HCT116 (cell line): Measurements from ENCODE around the gene SNAP29. TPM values are rescaled to one million over a fixed set of nuclear protein-coding genes. Genes with fewer than 3 reads are reported as not detected.

Source experiments
- ATAC-seq: fragments of 200-7000 bp; cut with Tn5 transposase; 2 replicates; pipeline ENCODE4 v1.9.1; 2020; ENCODE audit warnings: mild to moderate bottlenecking, moderate library complexity
- BruUV-seq: library from RNA; stranded (reverse); fragments of 400-500 nt; replicated peaks from 2 replicates; lab custom pipeline; 2021; lab: Mats Ljungman, UMichigan
- CTCF ChIA-PET: fragments of 300-600 bp; sonication (Branson Sonifier 250); formaldehyde crosslinking; loops from one replicate; lab custom pipeline; 2021; ENCODE audit warnings: antibody characterized with exemption; lab: Charles Lee
- POLR2A ChIA-PET: fragments of 300-600, 350-600 bp; sonication (Branson Sonifier 250); formaldehyde crosslinking; loops from one replicate; lab custom pipeline; 2021; ENCODE audit warnings: antibody characterized with exemption; lab: Charles Lee
- RAD21 ChIA-PET, 2 experiments: fragments of 300-600 bp; sonication (Branson Sonifier 250); formaldehyde crosslinking; loops; one replicate each; lab custom pipeline; 2023; ENCODE audit warnings: low total read pairs in 2 of 2; ENCODE audit not compliant: uncharacterized antibody in 2 of 2, unreplicated experiment in 2 of 2, low non-redundant PET in 1 of 2; lab: Charles Lee
- DNase-seq: peaks from one replicate; pipeline ENCODE4 v3.0.0-alpha.2; 2010; ENCODE audit warnings: low read depth, low spot score
- H2AFZ ChIP-seq: fragments of 200-600 bp; shearing (Covaris generic), sonication (generic); 2 replicates; pipeline ENCODE4 v1.6.1; 2017; ENCODE audit warnings: low read depth, mixed run types, mixed read lengths, antibody characterized with exemption, low read length; ENCODE audit not compliant: poor library complexity, severe bottlenecking
- H3K27ac ChIP-seq: 2 replicates; pipeline ENCODE4 v1.5.1; 2012; ENCODE audit warnings: low read depth, low read length
- H3K27me3 ChIP-seq: fragments of 200-600 bp; sonication (generic); 2 replicates; pipeline ENCODE4 v1.6.1; 2016; ENCODE audit warnings: mixed run types, low read length, mixed read lengths; ENCODE audit not compliant: insufficient read depth
- H3K36me3 ChIP-seq, 2 experiments: fragments of 200-500 bp in 1 of 2; fragments of 200-600 bp in 1 of 2; sonication (Bioruptor generic) in 1 of 2; sonication (generic) in 1 of 2; 2 replicates each; pipeline versions ENCODE4 v1.5.1 to v1.6.1; 2014 to 2016; ENCODE audit warnings: low read length in 2 of 2, inconsistent platforms in 1 of 2, mixed read lengths in 1 of 2, mixed run types in 1 of 2; ENCODE audit not compliant: insufficient read depth in 2 of 2, control insufficient read depth in 1 of 2
- H3K4me1 ChIP-seq, 2 experiments: fragments of 200-600 bp in 1 of 2; sonication (generic) in 1 of 2; 2 replicates each; pipeline versions ENCODE4 v1.5.1 to v1.6.1; 2012 to 2017; ENCODE audit warnings: low read length in 2 of 2, inconsistent platforms in 1 of 2, mild to moderate bottlenecking in 1 of 2, mixed read lengths in 1 of 2, mixed run types in 1 of 2, moderate library complexity in 1 of 2; ENCODE audit not compliant: insufficient read depth in 2 of 2, control insufficient read depth in 1 of 2
- H3K4me2 ChIP-seq: fragments of 200-600 bp; sonication (generic); 2 replicates; pipeline ENCODE4 v1.6.1; 2017; ENCODE audit warnings: mixed run types, low read length, mixed read lengths
- H3K4me3 ChIP-seq, 2 experiments: fragments of 200-600 bp in 1 of 2; sonication (generic) in 1 of 2; replicated peaks in 1 of 2; 2 replicates each; pipeline ENCODE4 v1.5.1; 2011 to 2016; ENCODE audit warnings: low read length in 2 of 2, control low read depth in 1 of 2, low read depth in 1 of 2, mild to moderate bottlenecking in 1 of 2, mixed read lengths in 1 of 2, mixed run types in 1 of 2
- H3K79me2 ChIP-seq: fragments of 200-600 bp; sonication (generic); 2 replicates; pipeline ENCODE4 v1.6.1; 2017; ENCODE audit warnings: mild to moderate bottlenecking, mixed run types, low read length, moderate library complexity, mixed read lengths; ENCODE audit not compliant: insufficient read depth
- H3K9ac ChIP-seq: fragments of 200-600 bp; sonication (generic); 2 replicates; pipeline ENCODE4 v1.6.1; 2016; ENCODE audit warnings: low read length, mixed read lengths
- H3K9me2 ChIP-seq: fragments of 200-600 bp; sonication (generic), shearing (Covaris generic); 2 replicates; pipeline ENCODE4 v1.6.1; 2017; ENCODE audit warnings: mixed run types, mild to moderate bottlenecking, moderate library complexity; ENCODE audit not compliant: insufficient read depth
- H3K9me3 ChIP-seq, 2 experiments: fragments of 200-500 bp in 1 of 2; fragments of 200-600 bp in 1 of 2; sonication (Bioruptor generic) in 1 of 2; sonication (generic) in 1 of 2; 2 replicates each; pipeline ENCODE4 v1.6.1; 2014 to 2017; ENCODE audit warnings: low read length in 2 of 2, mixed read lengths in 2 of 2, inconsistent platforms in 1 of 2, low read depth in 1 of 2, mild to moderate bottlenecking in 1 of 2, mixed run types in 1 of 2, moderate library complexity in 1 of 2; ENCODE audit not compliant: control insufficient read depth in 1 of 2, insufficient read depth in 1 of 2
- H4K20me1 ChIP-seq: fragments of 200-600 bp; sonication (generic), shearing (Covaris generic); 2 replicates; pipeline ENCODE4 v1.6.1; 2017; ENCODE audit warnings: mixed run types, mild to moderate bottlenecking, moderate library complexity; ENCODE audit not compliant: insufficient read depth
- CBX3 ChIP-seq: IDR thresholded peaks from 2 replicates; pipeline ENCODE4 v1.6.1; 2012; ENCODE audit warnings: low read depth
- EGR1 ChIP-seq: IDR thresholded peaks from 2 replicates; pipeline ENCODE4 v1.6.1; 2012; ENCODE audit warnings: low read depth
- EZH2 ChIP-seq: fragments of 200-600 bp; sonication (generic); IDR thresholded peaks from 2 replicates; pipeline ENCODE4 v1.6.1; 2017; ENCODE audit warnings: antibody characterized with exemption, mixed run types
- POLR2AphosphoS5 ChIP-seq: IDR thresholded peaks from 2 replicates; pipeline ENCODE4 v1.6.1; 2011; ENCODE audit warnings: mild to moderate bottlenecking, low read depth, low read length, moderate library complexity
- SIN3A ChIP-seq: IDR thresholded peaks from 2 replicates; pipeline ENCODE4 v1.6.1; 2012; ENCODE audit warnings: low read depth
- YY1 ChIP-seq: IDR thresholded peaks from 2 replicates; pipeline ENCODE4 v1.6.1; 2011; ENCODE audit warnings: low read length, low read depth, moderate library complexity, mild to moderate bottlenecking; ENCODE audit not compliant: insufficient replicate concordance; ENCODE audit errors: extremely low read depth
- ZNF274 ChIP-seq: fragments of 200-500 bp; sonication (Bioruptor generic); IDR thresholded peaks from 2 replicates; pipeline ENCODE4 v1.6.1; 2014; ENCODE audit warnings: mild to moderate bottlenecking, low read depth, low read length, inconsistent platforms
- intact Hi-C: fragments of 100-400 bp; cut with micrococcal nuclease; formaldehyde crosslinking; loops from 2 replicates; pipeline ENCODE4 v1.10.0; 2022
- total RNA-seq: library from RNA; stranded (reverse); gene quantifications from one replicate; pipeline ENCODE4 v1.2.1, GENCODE V29; 2021; ENCODE audit not compliant: unreplicated experiment
- TF ChIP-seq, protein P1 (sequence below): IDR thresholded peaks from 2 replicates; pipeline ENCODE4 v1.6.1; 2011; ENCODE audit warnings: mild to moderate bottlenecking, low read length, moderate library complexity; ENCODE audit not compliant: insufficient replicate concordance; ENCODE audit errors: extremely low read depth
- TF ChIP-seq, protein P2 (sequence below): IDR thresholded peaks from 2 replicates; pipeline ENCODE4 v1.6.1; 2012
- TF ChIP-seq, protein P3 (sequence below): IDR thresholded peaks from 2 replicates; pipeline ENCODE4 v1.6.1; 2012
- TF ChIP-seq, protein P4 (sequence below), 3 experiments: fragments of 200-600 bp in 1 of 3; sonication (generic) in 1 of 3; IDR thresholded peaks in 2 of 3; conservative IDR thresholded peaks in 1 of 3; 2 replicates each; pipeline ENCODE4 v1.5.1; 2012 to 2017; ENCODE audit warnings: low read depth in 2 of 3, low read length in 2 of 3, antibody characterized with exemption in 1 of 3, borderline replicate concordance in 1 of 3, control low read depth in 1 of 3, mild to moderate bottlenecking in 1 of 3, mixed read lengths in 1 of 3, mixed run types in 1 of 3, moderate library complexity in 1 of 3; ENCODE audit not compliant: insufficient read depth in 1 of 3

SNAP29 gene
- total RNA-seq, 1 experiment from 2014 or later: 27.3 TPM

DNA sequence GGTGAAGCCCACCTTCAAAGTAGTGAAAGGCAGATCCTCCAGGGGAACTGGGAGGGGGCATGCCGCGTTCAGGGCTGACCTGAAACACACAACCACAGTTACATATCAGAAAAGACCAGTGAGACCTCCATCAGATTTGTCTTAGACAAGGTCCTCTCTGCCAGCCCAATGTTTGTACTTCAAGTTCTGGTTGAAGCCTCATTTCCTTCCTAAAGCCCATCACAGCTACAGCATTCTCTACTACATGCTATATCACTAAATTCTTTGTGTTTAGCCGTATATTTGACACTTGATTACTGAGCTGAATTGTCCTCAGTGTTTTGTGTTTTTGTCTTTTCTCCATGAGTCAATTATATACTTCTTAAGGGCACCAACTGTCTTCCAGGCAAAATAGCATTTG lies 40.3 kb upstream of the SNAP29 start:
- TF ChIP-seq CBX3 (no peak), ZNF274 (no peak), YY1 (no peak), SIN3A (no peak), POLR2AphosphoS5 (no peak)
- TF ChIP-seq, protein P1, sequence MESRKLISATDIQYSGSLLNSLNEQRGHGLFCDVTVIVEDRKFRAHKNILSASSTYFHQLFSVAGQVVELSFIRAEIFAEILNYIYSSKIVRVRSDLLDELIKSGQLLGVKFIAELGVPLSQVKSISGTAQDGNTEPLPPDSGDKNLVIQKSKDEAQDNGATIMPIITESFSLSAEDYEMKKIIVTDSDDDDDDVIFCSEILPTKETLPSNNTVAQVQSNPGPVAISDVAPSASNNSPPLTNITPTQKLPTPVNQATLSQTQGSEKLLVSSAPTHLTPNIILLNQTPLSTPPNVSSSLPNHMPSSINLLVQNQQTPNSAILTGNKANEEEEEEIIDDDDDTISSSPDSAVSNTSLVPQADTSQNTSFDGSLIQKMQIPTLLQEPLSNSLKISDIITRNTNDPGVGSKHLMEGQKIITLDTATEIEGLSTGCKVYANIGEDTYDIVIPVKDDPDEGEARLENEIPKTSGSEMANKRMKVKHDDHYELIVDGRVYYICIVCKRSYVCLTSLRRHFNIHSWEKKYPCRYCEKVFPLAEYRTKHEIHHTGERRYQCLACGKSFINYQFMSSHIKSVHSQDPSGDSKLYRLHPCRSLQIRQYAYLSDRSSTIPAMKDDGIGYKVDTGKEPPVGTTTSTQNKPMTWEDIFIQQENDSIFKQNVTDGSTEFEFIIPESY: no peak
- TF ChIP-seq, protein P2, sequence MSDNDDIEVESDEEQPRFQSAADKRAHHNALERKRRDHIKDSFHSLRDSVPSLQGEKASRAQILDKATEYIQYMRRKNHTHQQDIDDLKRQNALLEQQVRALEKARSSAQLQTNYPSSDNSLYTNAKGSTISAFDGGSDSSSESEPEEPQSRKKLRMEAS: no peak
- peaks cover 6 to 9% of the 10 kb centered on the region in 2 experiments; a peak in 3 of 4 replicates for H3K36me3 ChIP-seq
- RAD21 ChIA-PET: no interaction called here

DNA sequence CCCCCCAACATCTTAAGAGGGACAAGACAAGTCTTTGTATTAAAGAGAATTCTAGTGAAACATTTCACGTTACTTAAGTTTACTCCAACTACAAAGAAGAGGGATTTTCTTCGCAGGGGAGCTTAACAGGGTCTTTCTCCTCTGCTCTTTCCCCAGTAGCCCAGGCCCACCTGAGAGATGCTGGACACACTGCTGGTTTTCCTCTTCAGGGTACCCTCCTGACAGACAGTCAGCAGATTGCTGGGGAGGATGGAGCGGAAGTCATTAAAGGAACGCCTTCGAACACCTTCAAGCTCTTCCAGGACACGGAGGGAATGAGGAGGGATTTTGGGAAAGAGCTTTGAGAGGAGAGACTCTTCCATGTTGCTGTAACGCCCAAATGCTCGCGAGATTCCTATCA lies 39.3 kb upstream of the SNAP29 start:
- no peak overlapping the region for H3K9ac ChIP-seq
- no peak for DNase-seq
- no peak for ATAC-seq
- no peaks in the 10 kb centered on the region for H3K9me2 ChIP-seq
- intact Hi-C loops: no loop called here
- H3K9me3 ChIP-seq: no peaks in the 10 kb centered on the region
- H3K27ac ChIP-seq: no peak overlapping the region
- no peaks in the 10 kb centered on the region for H4K20me1 ChIP-seq
- peaks cover 9% of the 10 kb centered on the region in 2 experiments; a peak in 3 of 4 replicates for H3K36me3 ChIP-seq
- H3K4me3 ChIP-seq: no peak overlapping the region
- H2AFZ ChIP-seq: no peak overlapping the region
- RAD21 ChIA-PET: no interaction called here
- no peaks in the 10 kb centered on the region for H3K79me2 ChIP-seq
- CTCF ChIA-PET: no interaction called here
- TF ChIP-seq, protein P3, sequence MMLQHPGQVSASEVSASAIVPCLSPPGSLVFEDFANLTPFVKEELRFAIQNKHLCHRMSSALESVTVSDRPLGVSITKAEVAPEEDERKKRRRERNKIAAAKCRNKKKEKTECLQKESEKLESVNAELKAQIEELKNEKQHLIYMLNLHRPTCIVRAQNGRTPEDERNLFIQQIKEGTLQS: no peak
- TF ChIP-seq EGR1: no peak
- TF ChIP-seq, protein P4, sequence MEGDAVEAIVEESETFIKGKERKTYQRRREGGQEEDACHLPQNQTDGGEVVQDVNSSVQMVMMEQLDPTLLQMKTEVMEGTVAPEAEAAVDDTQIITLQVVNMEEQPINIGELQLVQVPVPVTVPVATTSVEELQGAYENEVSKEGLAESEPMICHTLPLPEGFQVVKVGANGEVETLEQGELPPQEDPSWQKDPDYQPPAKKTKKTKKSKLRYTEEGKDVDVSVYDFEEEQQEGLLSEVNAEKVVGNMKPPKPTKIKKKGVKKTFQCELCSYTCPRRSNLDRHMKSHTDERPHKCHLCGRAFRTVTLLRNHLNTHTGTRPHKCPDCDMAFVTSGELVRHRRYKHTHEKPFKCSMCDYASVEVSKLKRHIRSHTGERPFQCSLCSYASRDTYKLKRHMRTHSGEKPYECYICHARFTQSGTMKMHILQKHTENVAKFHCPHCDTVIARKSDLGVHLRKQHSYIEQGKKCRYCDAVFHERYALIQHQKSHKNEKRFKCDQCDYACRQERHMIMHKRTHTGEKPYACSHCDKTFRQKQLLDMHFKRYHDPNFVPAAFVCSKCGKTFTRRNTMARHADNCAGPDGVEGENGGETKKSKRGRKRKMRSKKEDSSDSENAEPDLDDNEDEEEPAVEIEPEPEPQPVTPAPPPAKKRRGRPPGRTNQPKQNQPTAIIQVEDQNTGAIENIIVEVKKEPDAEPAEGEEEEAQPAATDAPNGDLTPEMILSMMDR (IDR thresholded peaks at IDR 0.05 in 2 of 3, conservative IDR thresholded peaks at IDR 0.05 in 1 of 3; ENCODE audit: borderline replicate concordance in 1 of 3, insufficient read depth in 1 of 3, low read depth in 2 of 3, low read length in 2 of 3): no peak
- TF ChIP-seq EZH2: no peak
- BruUV-seq: no TSS peak
- H3K4me1 ChIP-seq: no peaks in the 10 kb centered on the region
- POLR2A ChIA-PET: no interaction called here
- no peaks in the 10 kb centered on the region for H3K27me3 ChIP-seq
- no peak overlapping the region for H3K4me2 ChIP-seq

More for the DNA sequence above, 40.3 kb upstream of the SNAP29 start:
- H3K27ac ChIP-seq: no peak overlapping the region
- intact Hi-C loops: no loop called here
- H3K79me2 ChIP-seq: no peaks in the 10 kb centered on the region
- BruUV-seq: no TSS peak
- ChIA-PET CTCF (no interaction called here), POLR2A (no interaction called here)
- no peaks in the 10 kb centered on the region for H4K20me1 ChIP-seq
- no peak overlapping the region for H3K4me3 ChIP-seq
- H3K9ac ChIP-seq: no peak overlapping the region
- H2AFZ ChIP-seq: no peak overlapping the region
- no peak for ATAC-seq
- H3K4me2 ChIP-seq: no peak overlapping the region
- H3K9me3 ChIP-seq: no peaks in the 10 kb centered on the region
- no peaks in the 10 kb centered on the region for H3K9me2 ChIP-seq
- H3K4me1 ChIP-seq: no peaks in the 10 kb centered on the region
- H3K27me3 ChIP-seq: no peaks in the 10 kb centered on the region
- no peak for DNase-seq
